OCI-LY1 (cell line): ENCODE data around the gene RPGRIP1L.

Experiments used
- H2AFZ ChIP-seq: fragments of 200-600 bp; sonication (generic), shearing (Covaris generic); 2 replicates; pipeline ENCODE4 v1.6.0; 2014; ENCODE audit warnings: antibody characterized with exemption, mild to moderate bottlenecking, low read length
- H3F3A ChIP-seq: fragments of 200-600 bp; sonication (generic), shearing (Covaris generic); 2 replicates; pipeline ENCODE4 v1.6.0; 2014; ENCODE audit warnings: mild to moderate bottlenecking, antibody characterized with exemption, low read length, moderate library complexity; ENCODE audit not compliant: insufficient read depth
- H3K27ac ChIP-seq: fragments of 200-600 bp; sonication (generic); 2 replicates; pipeline ENCODE4 v1.5.1; 2014; ENCODE audit warnings: low read length, mixed run types, mild to moderate bottlenecking, low read depth; ENCODE audit not compliant: poor library complexity, severe bottlenecking
- H3K27me3 ChIP-seq: fragments of 200-600 bp; sonication (generic); 2 replicates; pipeline ENCODE4 v1.6.0; 2014; ENCODE audit warnings: antibody characterized with exemption, mild to moderate bottlenecking, low read length, moderate library complexity; ENCODE audit not compliant: insufficient read depth
- H3K36me3 ChIP-seq: fragments of 200-600 bp; sonication (generic); 2 replicates; pipeline ENCODE4 v1.6.1; 2014; ENCODE audit warnings: mild to moderate bottlenecking, antibody characterized with exemption, low read length, moderate library complexity, mixed read lengths; ENCODE audit not compliant: insufficient read depth
- H3K4me1 ChIP-seq: fragments of 200-600 bp; sonication (generic); 2 replicates; pipeline ENCODE4 v1.5.1; 2014; ENCODE audit warnings: mild to moderate bottlenecking, low read length, moderate library complexity; ENCODE audit not compliant: insufficient read depth, severe bottlenecking
- H3K4me2 ChIP-seq: fragments of 200-600 bp; sonication (generic), shearing (Covaris generic); 2 replicates; pipeline ENCODE4 v1.6.1; 2014; ENCODE audit warnings: low read length
- H3K4me3 ChIP-seq: fragments of 200-600 bp; sonication (generic); 2 replicates; pipeline ENCODE4 v1.5.1; 2014; ENCODE audit warnings: low read length, low read depth, mild to moderate bottlenecking, mixed read lengths; ENCODE audit not compliant: poor library complexity, severe bottlenecking
- H3K79me2 ChIP-seq: fragments of 200-600 bp; shearing (Covaris generic); 2 replicates; pipeline ENCODE4 v1.6.1; 2016; ENCODE audit warnings: mixed run types, low read length, mixed read lengths; ENCODE audit not compliant: insufficient read depth
- H3K9ac ChIP-seq: fragments of 200-600 bp; sonication (generic), shearing (Covaris generic); 2 replicates; pipeline ENCODE4 v1.6.1; 2014; ENCODE audit warnings: mild to moderate bottlenecking, low read length, mixed read lengths
- H3K9me2 ChIP-seq: fragments of 200-600 bp; sonication (generic), shearing (Covaris generic); 2 replicates; pipeline ENCODE4 v1.6.1; 2014; ENCODE audit warnings: low read depth, mild to moderate bottlenecking, low read length, mixed read lengths
- H3K9me3 ChIP-seq: fragments of 200-600 bp; shearing (Covaris generic); 2 replicates; pipeline ENCODE4 v1.6.1; 2014; ENCODE audit warnings: low read length, mixed read lengths
- H4K20me1 ChIP-seq: fragments of 200-600 bp; sonication (generic), shearing (Covaris generic); 2 replicates; pipeline ENCODE4 v1.6.0; 2016; ENCODE audit warnings: mild to moderate bottlenecking, low read length; ENCODE audit not compliant: insufficient read depth
- CTCF ChIP-seq: fragments of 200-600 bp; sonication (generic), shearing (Covaris generic); IDR thresholded peaks from 2 replicates; pipeline ENCODE4 v1.5.1; 2017; ENCODE audit warnings: mild to moderate bottlenecking, antibody characterized with exemption, low read length, moderate library complexity, mixed read lengths
- EZH2 ChIP-seq: fragments of 200-600 bp; sonication (generic), shearing (Covaris generic); IDR thresholded peaks from 2 replicates; pipeline ENCODE4 v1.8.0; 2017; ENCODE audit warnings: borderline replicate concordance, mixed run types, mild to moderate bottlenecking, antibody characterized with exemption, low read length, moderate library complexity, mixed read lengths

Gene RPGRIP1L

GRCh38 chr16:53664724-53665345 is 38.8 kb downstream of the RPGRIP1L start:
- H3K27me3 ChIP-seq: no peaks in the 10 kb centered on the region
- H3K27ac ChIP-seq: no peak overlapping the region
- no peak overlapping the region for H3K4me2 ChIP-seq
- no peak overlapping the region for H2AFZ ChIP-seq
- no peaks in the 10 kb centered on the region for H3K79me2 ChIP-seq
- no peaks in the 10 kb centered on the region for H3F3A ChIP-seq
- H3K4me3 ChIP-seq: no peak overlapping the region
- no peaks in the 10 kb centered on the region for H3K36me3 ChIP-seq
- no peak overlapping the region for H3K9ac ChIP-seq
- no peak for TF ChIP-seq CTCF
- TF ChIP-seq EZH2: no peak
- H3K4me1 ChIP-seq: no peaks in the 10 kb centered on the region
- no peaks in the 10 kb centered on the region for H4K20me1 ChIP-seq
- no peaks in the 10 kb centered on the region for H3K9me3 ChIP-seq
- no peaks in the 10 kb centered on the region for H3K9me2 ChIP-seq

GRCh38 chr16:53662072-53662471 is 41.6 kb downstream of the RPGRIP1L start:
- no peaks in the 10 kb centered on the region for H3K79me2 ChIP-seq
- H4K20me1 ChIP-seq: no peaks in the 10 kb centered on the region
- no peaks in the 10 kb centered on the region for H3K4me1 ChIP-seq
- no peaks in the 10 kb centered on the region for H3K9me3 ChIP-seq
- H2AFZ ChIP-seq: no peak overlapping the region
- no peaks in the 10 kb centered on the region for H3K36me3 ChIP-seq
- H3K4me3 ChIP-seq: no peak overlapping the region
- no peaks in the 10 kb centered on the region for H3K9me2 ChIP-seq
- no peak for TF ChIP-seq EZH2
- no peaks in the 10 kb centered on the region for H3K27me3 ChIP-seq
- H3K9ac ChIP-seq: no peak overlapping the region
- no peaks in the 10 kb centered on the region for H3F3A ChIP-seq
- no peak overlapping the region for H3K27ac ChIP-seq
- H3K4me2 ChIP-seq: no peak overlapping the region

- TF ChIP-seq CTCF (no peak), EZH2 (no peak)
- H3K79me2 ChIP-seq: no peaks in the 10 kb centered on the region
- no peak overlapping the region for H2AFZ ChIP-seq
- H3F3A ChIP-seq: no peaks in the 10 kb centered on the region
- no peak overlapping the region for H3K9ac ChIP-seq
- H3K27ac ChIP-seq: no peak overlapping the region
- no peaks in the 10 kb centered on the region for H3K4me1 ChIP-seq
- H3K4me2 ChIP-seq: no peak overlapping the region
- no peaks in the 10 kb centered on the region for H4K20me1 ChIP-seq
- no peak overlapping the region for H3K4me3 ChIP-seq
- no peaks in the 10 kb centered on the region for H3K36me3 ChIP-seq
- H3K9me2 ChIP-seq: no peaks in the 10 kb centered on the region
- no peaks in the 10 kb centered on the region for H3K27me3 ChIP-seq
- no peaks in the 10 kb centered on the region for H3K9me3 ChIP-seq
Observed at GRCh38 chr16:53654946-53655345, 48.7 kb downstream of the RPGRIP1L start.

DNA sequence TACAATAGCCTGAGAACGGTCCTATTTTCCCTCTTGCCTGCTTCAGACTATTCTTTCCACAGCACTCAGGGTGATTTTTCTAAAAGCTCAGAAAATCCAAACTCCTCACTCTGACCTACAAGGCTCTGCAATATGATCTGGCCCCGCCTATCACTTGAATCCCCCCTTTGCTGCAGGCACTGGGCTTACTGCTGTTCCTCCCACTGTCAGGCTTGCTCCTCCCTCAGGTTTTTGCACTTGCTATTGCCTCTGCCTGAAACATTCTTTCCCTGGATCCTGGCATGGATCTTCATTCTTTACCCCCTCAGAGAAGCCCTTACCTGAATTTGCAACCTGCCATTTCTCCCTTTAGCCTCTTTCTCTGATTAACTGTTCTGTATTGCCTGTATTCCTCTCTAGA is 52.3 kb downstream of the RPGRIP1L start:
- no peaks in the 10 kb centered on the region for H3K27me3 ChIP-seq
- TF ChIP-seq EZH2 (no peak), CTCF (no peak)
- H3K9ac ChIP-seq: no peak overlapping the region
- H3K27ac ChIP-seq: no peak overlapping the region
- H3K4me1 ChIP-seq: no peaks in the 10 kb centered on the region
- H2AFZ ChIP-seq: no peak overlapping the region
- no peaks in the 10 kb centered on the region for H3K79me2 ChIP-seq
- H3F3A ChIP-seq: no peaks in the 10 kb centered on the region
- H3K36me3 ChIP-seq: no peaks in the 10 kb centered on the region
- H3K4me2 ChIP-seq: no peak overlapping the region
- no peaks in the 10 kb centered on the region for H3K9me3 ChIP-seq
- no peak overlapping the region for H3K4me3 ChIP-seq
- H3K9me2 ChIP-seq: no peaks in the 10 kb centered on the region
- H4K20me1 ChIP-seq: no peaks in the 10 kb centered on the region
